NOMO-1 treated with dmso at 0.1 percent for 144 hours (cell line): ENCODE data around the gene ZNF611.
"Not testable (repeated sequence)": the region's sequence is repeated elsewhere in the genome, so short reads cannot be mapped to it uniquely, and the experiment has no call there.

Experiments used
- DNase-seq: peaks from one replicate; lab custom pipeline; 2025; ENCODE audit not compliant: unreplicated experiment; lab: John Stamatoyannopoulos, UW

ZNF611 gene

GRCh38 chr19:52734893-52735661 lies at the start of gene ZNF611:
Gene ZNF611, minus strand, starts transcription at chr19:52735044. Its CDS starts 19,150 bp downstream, at chr19:52715894.
- peak; percentile 88 for DNase-seq

GRCh38 chr19:52782864-52783263 lies 48.0 kb upstream of the ZNF611 start:
- not testable (repeated sequence) for DNase-seq

- no peak for DNase-seq
These were observed 44.0 kb upstream of the ZNF611 start for GRCh38 chr19:52778811-52779210.

GRCh38 chr19:52756447-52756846 lies 21.6 kb upstream of the ZNF611 start:
- not testable (repeated sequence) for DNase-seq

GRCh38 chr19:52749780-52750179 lies 14.9 kb upstream of the ZNF611 start:
- DNase-seq: no peak

- DNase-seq: peak; percentile 0
These were observed 13.6 kb upstream of the ZNF611 start for GRCh38 chr19:52748336-52748950.

- DNase-seq: not testable (repeated sequence)
These were observed 11.1 kb upstream of the ZNF611 start for GRCh38 chr19:52745919-52746318.

- DNase-seq: no peak
These were observed 8.2 kb upstream of the ZNF611 start for GRCh38 chr19:52743091-52743490.

GRCh38 chr19:52742516-52742915 lies 7.7 kb upstream of the ZNF611 start:
- DNase-seq: no peak

GRCh38 chr19:52741951-52742485 lies 7.2 kb upstream of the ZNF611 start:
- DNase-seq: no peak

- DNase-seq: not testable (repeated sequence)
These were observed 6.5 kb upstream of the ZNF611 start for GRCh38 chr19:52741371-52741770.

- DNase-seq: no peak
These were observed 4.7 kb upstream of the ZNF611 start for GRCh38 chr19:52739576-52739975.

- no peak for DNase-seq
These were observed 890 bp upstream of the ZNF611 start for GRCh38 chr19:52735734-52736133.

- peak; percentile 30 for DNase-seq
These were observed 432 bp downstream of the ZNF611 start for GRCh38 chr19:52734331-52734892.

- DNase-seq: not testable (repeated sequence)
These were observed 8.8 kb downstream of the ZNF611 start for GRCh38 chr19:52726051-52726450.

GRCh38 chr19:52725528-52725961 lies 9.3 kb downstream of the ZNF611 start:
- DNase-seq: no peak

- no peak for DNase-seq
These were observed 9.9 kb downstream of the ZNF611 start for GRCh38 chr19:52724701-52725514.

- DNase-seq: not testable (repeated sequence)
These were observed 10.8 kb downstream of the ZNF611 start for GRCh38 chr19:52723907-52724598.

- DNase-seq: no peak
These were observed 12.5 kb downstream of the ZNF611 start for GRCh38 chr19:52722062-52723003.
